Measurements from ENCODE around the gene MPP2.

Gene MPP2

DNA sequence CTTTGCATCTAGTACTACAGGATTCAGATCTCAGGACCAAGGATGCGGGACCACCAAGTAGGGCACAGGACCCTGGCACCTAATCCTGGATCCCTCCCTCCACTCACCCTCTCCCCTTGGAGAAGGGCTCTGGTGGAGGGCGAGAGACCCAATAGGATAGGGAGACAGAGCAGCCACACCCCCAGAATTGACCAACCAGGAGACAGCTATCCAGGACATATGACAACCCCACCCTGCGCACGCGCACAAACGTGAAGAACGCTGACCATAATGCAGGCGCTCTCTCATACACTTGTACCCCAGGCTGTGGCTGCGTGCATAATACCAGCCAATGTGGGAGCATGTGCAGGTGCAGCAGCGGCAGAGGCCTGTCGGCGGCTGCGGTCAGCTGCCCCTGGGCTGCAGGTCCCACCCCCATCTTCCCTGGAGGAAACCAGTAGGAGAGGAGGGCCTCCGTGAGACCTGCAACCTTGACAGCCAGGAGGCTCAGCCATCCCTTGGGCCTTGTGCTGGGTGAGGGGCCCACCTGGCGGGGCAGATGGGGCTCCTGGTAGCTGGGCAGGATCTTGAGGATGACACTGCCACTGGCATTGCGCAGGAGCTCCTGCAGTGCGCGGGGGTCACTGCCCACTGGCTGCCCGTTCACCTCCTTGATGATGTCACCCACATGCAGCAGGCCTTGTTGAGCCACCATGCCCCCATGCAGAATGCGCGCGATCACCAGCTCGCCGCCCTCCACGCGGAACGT lies 25.4 kb downstream of the MPP2 start:
- Histone ChIP-seq H3K9ac (ENCODE audit: low read depth, low read length) (no peak overlapping the region), H3K27me3 (ENCODE audit: insufficient read depth, low read length) (no peaks in the 10 kb centered on the region), H3K4me3 (ENCODE audit: low read length) (no peak overlapping the region), H3K36me3 (ENCODE audit: insufficient read depth, low read length) (no peaks in the 10 kb centered on the region), H3K27ac (ENCODE audit: low read depth, low read length) (no peak overlapping the region), H3K9me3 (ENCODE audit: insufficient read depth, low read depth, low read length) (no peaks in the 10 kb centered on the region), H3K4me1 (ENCODE audit: insufficient read depth, low read length) (peaks cover 8% of the 10 kb centered on the region; the same call in 1 of the 2 replicates)
- WGBS, result 96% methylated on average over 27 of the region's 27 CpGs

- no peak overlapping the region for H3K9ac ChIP-seq (ENCODE audit: low read depth, low read length)
- no peak overlapping the region for H3K27ac ChIP-seq (ENCODE audit: low read depth, low read length)
- H3K36me3 ChIP-seq (ENCODE audit: insufficient read depth, low read length), result no peaks in the 10 kb centered on the region
- 95% methylated on average over 12 of the region's 12 CpGs for WGBS
- no peaks in the 10 kb centered on the region for H3K27me3 ChIP-seq (ENCODE audit: insufficient read depth, low read length)
- no peaks in the 10 kb centered on the region for H3K9me3 ChIP-seq (ENCODE audit: insufficient read depth, low read depth, low read length)
- H3K4me1 ChIP-seq (ENCODE audit: insufficient read depth, low read length), result peaks cover 8% of the 10 kb centered on the region; the same call in 1 of the 2 replicates
- H3K4me3 ChIP-seq (ENCODE audit: low read length), result no peak overlapping the region
Measured at GRCh38 chr17:43881181-43881580, 26.2 kb downstream of the MPP2 start.

DNA sequence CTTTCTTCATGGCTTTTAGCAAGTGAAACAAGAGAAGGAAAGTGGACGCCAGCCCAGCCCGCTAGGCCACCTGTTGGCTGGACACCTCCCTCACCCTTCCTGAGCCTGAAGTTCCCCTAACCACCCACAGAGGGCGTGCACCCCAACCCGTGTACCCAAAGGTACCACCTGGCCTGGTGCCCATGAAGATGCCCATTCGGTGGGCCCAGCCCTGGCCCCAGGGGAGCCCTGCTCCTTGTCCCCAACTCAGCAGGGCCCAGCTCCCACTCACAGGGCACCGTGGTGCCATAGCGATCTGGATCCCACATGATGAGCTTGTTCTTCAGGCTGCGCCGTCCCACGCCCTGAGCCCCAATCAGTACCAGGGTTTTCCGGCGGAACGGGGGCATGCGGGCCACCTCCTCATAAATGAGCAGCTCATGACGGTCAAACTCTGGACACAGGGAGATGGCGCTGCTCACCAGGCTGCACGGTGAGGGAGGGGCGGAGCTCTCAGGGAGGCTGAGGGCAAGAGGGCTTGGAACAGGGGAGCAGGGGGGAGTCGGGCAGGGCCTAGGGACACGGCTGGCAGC lies 26.8 kb downstream of the MPP2 start:
- 85% methylated on average over 20 of the region's 20 CpGs for WGBS
- H3K9me3 ChIP-seq (ENCODE audit: insufficient read depth, low read depth, low read length), result no peaks in the 10 kb centered on the region
- peaks cover 8% of the 10 kb centered on the region; the same call in 1 of the 2 replicates for H3K4me1 ChIP-seq (ENCODE audit: insufficient read depth, low read length)
- no peak overlapping the region for H3K27ac ChIP-seq (ENCODE audit: low read depth, low read length)
- H3K36me3 ChIP-seq (ENCODE audit: insufficient read depth, low read length), result no peaks in the 10 kb centered on the region
- H3K9ac ChIP-seq (ENCODE audit: low read depth, low read length), result no peak overlapping the region
- no peak overlapping the region for H3K4me3 ChIP-seq (ENCODE audit: low read length)
- no peaks in the 10 kb centered on the region for H3K27me3 ChIP-seq (ENCODE audit: insufficient read depth, low read length)

DNA sequence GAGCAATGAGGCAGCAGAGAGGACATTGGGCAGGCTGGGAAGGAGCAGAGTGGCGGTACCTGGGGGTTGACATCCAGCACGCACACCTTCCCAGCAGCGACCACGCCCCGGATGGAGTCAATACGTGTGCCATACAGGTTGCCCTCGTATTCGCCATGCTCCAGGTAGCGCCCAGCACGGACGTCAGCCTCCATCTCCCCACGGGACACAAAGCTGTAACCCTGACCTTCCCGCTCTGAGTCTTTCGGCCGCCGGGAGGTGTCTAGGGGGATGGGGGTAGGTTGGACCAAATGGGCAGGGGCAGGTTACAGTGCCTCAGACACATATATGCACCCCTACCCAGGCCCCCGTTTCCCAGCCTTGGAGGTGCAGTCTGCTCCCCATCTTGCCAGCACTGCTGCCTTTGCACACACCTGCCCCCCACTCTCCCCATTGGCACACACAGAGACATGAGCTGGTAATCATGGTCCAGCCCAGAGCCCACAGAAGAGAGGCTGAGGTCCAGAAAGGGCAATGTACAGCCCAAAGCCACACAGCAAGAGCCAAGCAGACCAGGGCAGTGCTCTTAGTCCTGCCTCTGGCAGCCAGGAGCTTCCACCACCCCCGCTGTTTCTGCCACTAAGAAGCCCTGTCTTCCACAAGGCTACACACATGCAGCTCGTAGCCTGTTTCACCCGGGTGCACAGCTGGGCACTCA lies 27.5 kb downstream of the MPP2 start:
- peaks cover 8% of the 10 kb centered on the region; the same call in 1 of the 2 replicates for H3K4me1 ChIP-seq (ENCODE audit: insufficient read depth, low read length)
- H3K4me3 ChIP-seq (ENCODE audit: low read length), result no peak overlapping the region
- 92% methylated on average over 18 of the region's 20 CpGs for WGBS
- no peaks in the 10 kb centered on the region for H3K27me3 ChIP-seq (ENCODE audit: insufficient read depth, low read length)
- no peak overlapping the region for H3K9ac ChIP-seq (ENCODE audit: low read depth, low read length)
- H3K27ac ChIP-seq (ENCODE audit: low read depth, low read length), result no peak overlapping the region
- no peaks in the 10 kb centered on the region for H3K36me3 ChIP-seq (ENCODE audit: insufficient read depth, low read length)
- no peaks in the 10 kb centered on the region for H3K9me3 ChIP-seq (ENCODE audit: insufficient read depth, low read depth, low read length)

GRCh38 chr17:43878260-43879175 lies 28.8 kb downstream of the MPP2 start:
- H3K27me3 ChIP-seq (ENCODE audit: insufficient read depth, low read length), result no peaks in the 10 kb centered on the region
- peak overlapping the region; percentile 26; the same call in 1 of the 2 replicates for H3K27ac ChIP-seq (ENCODE audit: low read depth, low read length)
- 22% methylated on average over 13 of the region's 13 CpGs for WGBS
- no peaks in the 10 kb centered on the region for H3K36me3 ChIP-seq (ENCODE audit: insufficient read depth, low read length)
- H3K4me3 ChIP-seq (ENCODE audit: low read length), result no peak overlapping the region
- no peaks in the 10 kb centered on the region for H3K9me3 ChIP-seq (ENCODE audit: insufficient read depth, low read depth, low read length)
- peaks cover 8% of the 10 kb centered on the region; the same call in 1 of the 2 replicates for H3K4me1 ChIP-seq (ENCODE audit: insufficient read depth, low read length)
- H3K9ac ChIP-seq (ENCODE audit: low read depth, low read length), result peak overlapping the region; percentile 16; the same call in 1 of the 2 replicates

- Histone ChIP-seq H3K9ac (ENCODE audit: low read depth, low read length) (no peak overlapping the region), H3K9me3 (ENCODE audit: insufficient read depth, low read depth, low read length) (no peaks in the 10 kb centered on the region), H3K4me1 (ENCODE audit: insufficient read depth, low read length) (peaks cover 8% of the 10 kb centered on the region; the same call in 1 of the 2 replicates), H3K36me3 (ENCODE audit: insufficient read depth, low read length) (no peaks in the 10 kb centered on the region), H3K4me3 (ENCODE audit: low read length) (no peak overlapping the region), H3K27me3 (ENCODE audit: insufficient read depth, low read length) (no peaks in the 10 kb centered on the region), H3K27ac (ENCODE audit: low read depth, low read length) (no peak overlapping the region)
- WGBS, result 94% methylated on average over 9 of the region's 10 CpGs
Measured at GRCh38 chr17:43877451-43878155, 29.7 kb downstream of the MPP2 start.

GRCh38 chr17:43877031-43877430 lies 30.3 kb downstream of the MPP2 start:
- H3K4me1 ChIP-seq (ENCODE audit: insufficient read depth, low read length), result peaks cover 8% of the 10 kb centered on the region; the same call in 1 of the 2 replicates
- H3K4me3 ChIP-seq (ENCODE audit: low read length), result no peak overlapping the region
- no peak overlapping the region for H3K27ac ChIP-seq (ENCODE audit: low read depth, low read length)
- H3K36me3 ChIP-seq (ENCODE audit: insufficient read depth, low read length), result no peaks in the 10 kb centered on the region
- H3K9me3 ChIP-seq (ENCODE audit: insufficient read depth, low read depth, low read length), result no peaks in the 10 kb centered on the region
- no peaks in the 10 kb centered on the region for H3K27me3 ChIP-seq (ENCODE audit: insufficient read depth, low read length)
- 83% methylated on average over 7 of the region's 7 CpGs for WGBS
- H3K9ac ChIP-seq (ENCODE audit: low read depth, low read length), result no peak overlapping the region

- Histone ChIP-seq H3K9ac (ENCODE audit: low read depth, low read length) (no peak overlapping the region), H3K36me3 (ENCODE audit: insufficient read depth, low read length) (no peaks in the 10 kb centered on the region), H3K9me3 (ENCODE audit: insufficient read depth, low read depth, low read length) (no peaks in the 10 kb centered on the region), H3K27ac (ENCODE audit: low read depth, low read length) (no peak overlapping the region), H3K4me3 (ENCODE audit: low read length) (no peak overlapping the region), H3K4me1 (ENCODE audit: insufficient read depth, low read length) (peaks cover 8% of the 10 kb centered on the region; the same call in 1 of the 2 replicates), H3K27me3 (ENCODE audit: insufficient read depth, low read length) (no peaks in the 10 kb centered on the region)
- 89% methylated on average over 3 of the region's 3 CpGs for WGBS
Measured at GRCh38 chr17:43875476-43876147, 31.7 kb downstream of the MPP2 start.

GRCh38 chr17:43874293-43874692 lies 33.0 kb downstream of the MPP2 start:
- H3K27me3 ChIP-seq (ENCODE audit: insufficient read depth, low read length), result no peaks in the 10 kb centered on the region
- H3K9me3 ChIP-seq (ENCODE audit: insufficient read depth, low read depth, low read length), result no peaks in the 10 kb centered on the region
- peaks cover 7% of the 10 kb centered on the region; the same call in 1 of the 2 replicates for H3K4me1 ChIP-seq (ENCODE audit: insufficient read depth, low read length)
- H3K27ac ChIP-seq (ENCODE audit: low read depth, low read length), result no peak overlapping the region
- WGBS, result 90% methylated on average over 3 of the region's 3 CpGs
- no peak overlapping the region for H3K9ac ChIP-seq (ENCODE audit: low read depth, low read length)
- no peak overlapping the region for H3K4me3 ChIP-seq (ENCODE audit: low read length)
- H3K36me3 ChIP-seq (ENCODE audit: insufficient read depth, low read length), result no peaks in the 10 kb centered on the region

DNA sequence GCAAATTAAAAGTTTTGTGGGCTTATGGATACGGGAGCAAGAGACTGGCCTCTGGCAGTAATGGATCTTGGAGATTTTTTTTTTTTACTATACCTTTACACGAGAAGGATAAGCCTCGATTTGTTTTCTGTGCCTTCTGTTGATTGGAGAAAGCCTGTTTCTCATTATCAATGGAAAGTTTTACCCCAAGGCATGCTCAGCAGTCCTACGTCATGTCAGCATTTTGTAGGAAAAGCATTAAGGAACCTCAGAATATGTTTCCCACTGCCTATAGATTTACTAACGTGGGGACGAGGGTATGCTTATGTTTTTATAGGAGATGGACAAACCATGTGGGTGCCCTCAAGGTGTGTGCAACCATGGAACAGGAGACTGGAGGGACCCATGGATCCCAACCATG lies 33.5 kb downstream of the MPP2 start:
- no peaks in the 10 kb centered on the region for H3K9me3 ChIP-seq (ENCODE audit: insufficient read depth, low read depth, low read length)
- no peaks in the 10 kb centered on the region for H3K27me3 ChIP-seq (ENCODE audit: insufficient read depth, low read length)
- peaks cover 2% of the 10 kb centered on the region; the same call in 1 of the 2 replicates for H3K4me1 ChIP-seq (ENCODE audit: insufficient read depth, low read length)
- no peak overlapping the region for H3K4me3 ChIP-seq (ENCODE audit: low read length)
- WGBS, result 76% methylated on average over 5 of the region's 6 CpGs
- H3K36me3 ChIP-seq (ENCODE audit: insufficient read depth, low read length), result no peaks in the 10 kb centered on the region
- no peak overlapping the region for H3K27ac ChIP-seq (ENCODE audit: low read depth, low read length)
- H3K9ac ChIP-seq (ENCODE audit: low read depth, low read length), result no peak overlapping the region

All from HUES64 (cell line).